Gastroesophageal sphincter (tissue), 3 donors: ENCODE data around the gene EVA1A.

Experiments used
- EP300 ChIP-seq: sonication (generic); formaldehyde crosslinking; IDR thresholded peaks from one replicate; pipeline ENCODE4 v1.6.1; 2017; ENCODE audit warnings: antibody characterized with exemption, mild to moderate bottlenecking
- POLR2A ChIP-seq, 2 donors: fragments of 450-650 bp; IDR thresholded peaks; one replicate each; pipeline ENCODE4 v1.6.1; 2017; ENCODE audit warnings: antibody characterized with exemption in 2 of 2, mild to moderate bottlenecking in 2 of 2, moderate library complexity in 1 of 2
- POLR2AphosphoS5 ChIP-seq: sonication (generic); formaldehyde crosslinking; IDR thresholded peaks from one replicate; pipeline ENCODE4 v1.6.1; 2017; ENCODE audit warnings: antibody characterized with exemption
- TF ChIP-seq, protein P1 (sequence below), 4 experiments: fragments of 200-600 bp in 2 of 4; fragments of 450-650 bp in 2 of 4; sonication (generic) in 1 of 4; IDR thresholded peaks; one replicate each; pipeline ENCODE4 v1.5.1; 2017 to 2019; ENCODE audit warnings: antibody characterized with exemption in 4 of 4, mild to moderate bottlenecking in 2 of 4, moderate library complexity in 2 of 4

- TF ChIP-seq, protein P1, sequence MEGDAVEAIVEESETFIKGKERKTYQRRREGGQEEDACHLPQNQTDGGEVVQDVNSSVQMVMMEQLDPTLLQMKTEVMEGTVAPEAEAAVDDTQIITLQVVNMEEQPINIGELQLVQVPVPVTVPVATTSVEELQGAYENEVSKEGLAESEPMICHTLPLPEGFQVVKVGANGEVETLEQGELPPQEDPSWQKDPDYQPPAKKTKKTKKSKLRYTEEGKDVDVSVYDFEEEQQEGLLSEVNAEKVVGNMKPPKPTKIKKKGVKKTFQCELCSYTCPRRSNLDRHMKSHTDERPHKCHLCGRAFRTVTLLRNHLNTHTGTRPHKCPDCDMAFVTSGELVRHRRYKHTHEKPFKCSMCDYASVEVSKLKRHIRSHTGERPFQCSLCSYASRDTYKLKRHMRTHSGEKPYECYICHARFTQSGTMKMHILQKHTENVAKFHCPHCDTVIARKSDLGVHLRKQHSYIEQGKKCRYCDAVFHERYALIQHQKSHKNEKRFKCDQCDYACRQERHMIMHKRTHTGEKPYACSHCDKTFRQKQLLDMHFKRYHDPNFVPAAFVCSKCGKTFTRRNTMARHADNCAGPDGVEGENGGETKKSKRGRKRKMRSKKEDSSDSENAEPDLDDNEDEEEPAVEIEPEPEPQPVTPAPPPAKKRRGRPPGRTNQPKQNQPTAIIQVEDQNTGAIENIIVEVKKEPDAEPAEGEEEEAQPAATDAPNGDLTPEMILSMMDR (IDR thresholded peaks at IDR 0.05) = no peak
- TF ChIP-seq EP300 = no peak
- no peak for TF ChIP-seq POLR2AphosphoS5
- TF ChIP-seq POLR2A (IDR thresholded peaks at IDR 0.05) = no peak
Measured at GRCh38 chr2:75517547-75518230, 43.0 kb downstream of the EVA1A start.
